ENCODE results near the gene SLC17A8.

Gene SLC17A8

DNA sequence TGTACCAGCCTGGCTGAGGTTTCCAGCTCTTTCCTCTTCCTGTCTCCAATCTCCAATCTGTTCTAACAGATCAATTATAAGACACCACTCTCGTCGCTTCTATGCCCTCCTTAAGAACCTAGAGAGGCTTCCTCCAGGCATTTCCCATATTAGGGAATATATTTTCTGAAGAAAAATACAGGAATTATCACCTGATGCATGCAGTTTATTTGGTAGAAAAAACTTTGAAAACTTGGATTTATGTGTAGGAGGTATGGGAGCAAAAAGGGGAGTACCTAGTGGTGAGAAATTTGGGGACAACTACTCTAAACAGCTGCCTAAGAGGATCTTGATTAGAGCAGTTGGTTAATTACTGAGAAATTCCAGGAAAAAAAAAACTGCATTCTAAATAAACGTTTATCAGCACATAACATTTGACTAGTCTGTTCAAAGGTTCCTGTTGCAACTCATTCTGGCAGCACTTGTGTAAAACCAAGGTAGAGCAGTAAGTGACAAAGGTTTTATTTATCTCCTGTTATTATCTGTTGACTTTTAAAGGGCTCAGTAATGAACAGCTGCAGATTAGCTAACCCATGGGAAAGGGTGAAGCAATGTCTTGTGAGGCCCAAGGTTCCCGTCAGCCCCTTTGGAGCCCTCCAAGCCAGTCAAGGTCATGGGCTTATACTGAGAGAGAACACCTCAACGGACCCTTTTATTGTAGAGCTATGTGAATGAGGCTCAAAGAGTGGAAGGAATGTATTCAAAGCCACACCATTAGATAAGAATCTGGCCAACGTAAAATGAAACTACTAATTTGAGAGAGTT, 80.4 kb downstream of the SLC17A8 start:
- Histone ChIP-seq H2AFZ (ENCODE audit: low read depth, low read length) (no peak overlapping the region), H3K9ac (ENCODE audit: low read length) (no peak overlapping the region), H3K79me2 (ENCODE audit: low read length) (no peaks in the 10 kb centered on the region), H3K9me3 (ENCODE audit: insufficient read depth, low read length) (no peaks in the 10 kb centered on the region), H3K27me3 (ENCODE audit: low read depth, low read length) (no peaks in the 10 kb centered on the region; the same call in 1 of the 2 replicates), H3K4me2 (ENCODE audit: low read length) (no peak overlapping the region), H3K27ac (ENCODE audit: low read length) (no peak overlapping the region), H3K36me3 (replicated peaks; ENCODE audit: low read depth, low read length) (no peaks in the 10 kb centered on the region), H4K20me1 (ENCODE audit: insufficient read depth, low read length) (no peaks in the 10 kb centered on the region), H3K4me1 (ENCODE audit: low read length) (no peaks in the 10 kb centered on the region), H3K4me3 (ENCODE audit: low read length) (no peak overlapping the region)
- no peak for TF ChIP-seq EZH2phosphoT487 (IDR thresholded peaks at IDR 0.05; ENCODE audit: low read depth)
- TF ChIP-seq, protein P1, sequence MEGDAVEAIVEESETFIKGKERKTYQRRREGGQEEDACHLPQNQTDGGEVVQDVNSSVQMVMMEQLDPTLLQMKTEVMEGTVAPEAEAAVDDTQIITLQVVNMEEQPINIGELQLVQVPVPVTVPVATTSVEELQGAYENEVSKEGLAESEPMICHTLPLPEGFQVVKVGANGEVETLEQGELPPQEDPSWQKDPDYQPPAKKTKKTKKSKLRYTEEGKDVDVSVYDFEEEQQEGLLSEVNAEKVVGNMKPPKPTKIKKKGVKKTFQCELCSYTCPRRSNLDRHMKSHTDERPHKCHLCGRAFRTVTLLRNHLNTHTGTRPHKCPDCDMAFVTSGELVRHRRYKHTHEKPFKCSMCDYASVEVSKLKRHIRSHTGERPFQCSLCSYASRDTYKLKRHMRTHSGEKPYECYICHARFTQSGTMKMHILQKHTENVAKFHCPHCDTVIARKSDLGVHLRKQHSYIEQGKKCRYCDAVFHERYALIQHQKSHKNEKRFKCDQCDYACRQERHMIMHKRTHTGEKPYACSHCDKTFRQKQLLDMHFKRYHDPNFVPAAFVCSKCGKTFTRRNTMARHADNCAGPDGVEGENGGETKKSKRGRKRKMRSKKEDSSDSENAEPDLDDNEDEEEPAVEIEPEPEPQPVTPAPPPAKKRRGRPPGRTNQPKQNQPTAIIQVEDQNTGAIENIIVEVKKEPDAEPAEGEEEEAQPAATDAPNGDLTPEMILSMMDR (IDR thresholded peaks at IDR 0.05; ENCODE audit: low read depth, low read length) = no peak

DNA sequence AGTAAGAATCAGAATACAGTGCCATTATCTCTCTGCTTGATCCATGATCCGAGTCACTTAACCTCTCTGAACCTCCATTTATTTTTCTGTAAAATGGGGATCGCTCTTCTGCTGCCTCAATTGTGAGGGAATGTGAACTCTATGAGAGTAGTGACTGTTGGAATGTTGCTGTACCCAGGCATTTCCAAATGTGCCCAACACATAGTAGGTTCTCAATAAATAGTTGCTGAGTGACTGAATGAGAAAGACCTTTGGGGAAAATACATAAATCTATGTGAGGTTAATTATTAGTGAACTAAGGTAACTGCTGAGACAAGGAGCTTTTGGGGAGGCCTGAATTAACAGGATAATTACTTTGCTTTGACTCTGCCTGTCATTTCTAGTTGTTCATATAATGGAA, 82.9 kb downstream of the SLC17A8 start:
- Histone ChIP-seq H3K27ac (ENCODE audit: low read length) (no peak overlapping the region), H3K4me1 (ENCODE audit: low read length) (no peaks in the 10 kb centered on the region), H3K36me3 (replicated peaks; ENCODE audit: low read depth, low read length) (no peaks in the 10 kb centered on the region), H4K20me1 (ENCODE audit: insufficient read depth, low read length) (no peaks in the 10 kb centered on the region), H3K4me2 (ENCODE audit: low read length) (no peak overlapping the region), H3K9ac (ENCODE audit: low read length) (no peak overlapping the region), H3K27me3 (ENCODE audit: low read depth, low read length) (no peaks in the 10 kb centered on the region; the same call in 1 of the 2 replicates), H2AFZ (ENCODE audit: low read depth, low read length) (no peak overlapping the region), H3K79me2 (ENCODE audit: low read length) (no peaks in the 10 kb centered on the region), H3K4me3 (ENCODE audit: low read length) (no peak overlapping the region), H3K9me3 (ENCODE audit: insufficient read depth, low read length) (no peaks in the 10 kb centered on the region)
- TF ChIP-seq, protein P1 (IDR thresholded peaks at IDR 0.05; ENCODE audit: low read depth, low read length) = no peak
- TF ChIP-seq EZH2phosphoT487 (IDR thresholded peaks at IDR 0.05; ENCODE audit: low read depth) = no peak

DNA sequence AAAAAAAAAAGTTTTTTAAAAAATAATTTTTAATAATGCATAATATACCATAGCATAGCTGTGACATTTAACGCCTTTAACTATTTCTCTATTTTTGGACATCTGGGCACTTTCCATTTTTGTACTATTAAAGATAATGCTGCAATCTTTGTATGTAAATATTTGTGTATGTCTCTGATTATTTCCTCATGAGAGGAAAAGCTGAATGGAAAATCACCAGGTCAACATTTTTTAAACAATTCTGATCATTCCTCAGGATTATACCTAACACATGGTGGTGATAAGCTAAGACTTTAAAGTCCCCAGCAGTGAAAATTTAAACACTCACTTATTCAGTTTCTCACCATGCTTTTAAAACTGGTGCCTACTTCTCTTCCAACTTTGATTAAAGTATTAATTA, 85.5 kb downstream of the SLC17A8 start:
- H2AFZ ChIP-seq (ENCODE audit: low read depth, low read length) = no peak overlapping the region

DNA sequence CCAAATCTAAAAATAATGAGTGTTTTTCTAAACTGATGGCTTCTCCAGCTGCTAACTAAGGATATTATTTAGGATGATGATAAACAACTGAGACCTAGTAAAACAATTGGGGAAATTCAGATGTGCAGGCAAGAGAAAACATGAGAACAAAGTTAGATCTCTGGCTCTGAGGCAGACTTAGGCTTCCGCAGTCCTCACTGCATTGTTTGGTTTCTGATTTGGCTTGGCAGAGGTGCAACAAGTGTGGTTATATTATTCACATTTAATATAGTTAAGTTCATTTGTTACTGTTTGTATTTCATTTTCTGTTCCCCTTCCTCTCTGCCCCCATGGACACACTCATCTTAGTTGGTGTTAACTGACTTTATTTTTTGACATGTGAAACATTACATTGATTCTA, 86.6 kb downstream of the SLC17A8 start:
- H3K9me3 ChIP-seq (ENCODE audit: insufficient read depth, low read length) = no peaks in the 10 kb centered on the region
- no peak overlapping the region for H3K4me2 ChIP-seq (ENCODE audit: low read length)
- peaks cover 8% of the 10 kb centered on the region; the same call in 1 of the 2 replicates for H3K27me3 ChIP-seq (ENCODE audit: low read depth, low read length)
- H3K79me2 ChIP-seq (ENCODE audit: low read length) = no peaks in the 10 kb centered on the region
- no peak for TF ChIP-seq EZH2phosphoT487 (IDR thresholded peaks at IDR 0.05; ENCODE audit: low read depth)
- TF ChIP-seq, protein P1 (IDR thresholded peaks at IDR 0.05; ENCODE audit: low read depth, low read length) = no peak
- H3K9ac ChIP-seq (ENCODE audit: low read length) = no peak overlapping the region
- H3K4me1 ChIP-seq (ENCODE audit: low read length) = no peaks in the 10 kb centered on the region
- no peak overlapping the region for H3K27ac ChIP-seq (ENCODE audit: low read length)
- H4K20me1 ChIP-seq (ENCODE audit: insufficient read depth, low read length) = no peaks in the 10 kb centered on the region
- H3K36me3 ChIP-seq (replicated peaks; ENCODE audit: low read depth, low read length) = no peaks in the 10 kb centered on the region
- no peak overlapping the region for H3K4me3 ChIP-seq (ENCODE audit: low read length)
- no peak overlapping the region for H2AFZ ChIP-seq (ENCODE audit: low read depth, low read length)

More for the DNA sequence above, 85.5 kb downstream of the SLC17A8 start:
- no peaks in the 10 kb centered on the region for H3K36me3 ChIP-seq (replicated peaks; ENCODE audit: low read depth, low read length)
- H4K20me1 ChIP-seq (ENCODE audit: insufficient read depth, low read length) = no peaks in the 10 kb centered on the region
- no peaks in the 10 kb centered on the region for H3K79me2 ChIP-seq (ENCODE audit: low read length)
- TF ChIP-seq, protein P1 (IDR thresholded peaks at IDR 0.05; ENCODE audit: low read depth, low read length) = no peak
- no peak for TF ChIP-seq EZH2phosphoT487 (IDR thresholded peaks at IDR 0.05; ENCODE audit: low read depth)
- H3K4me1 ChIP-seq (ENCODE audit: low read length) = no peaks in the 10 kb centered on the region
- H3K27ac ChIP-seq (ENCODE audit: low read length) = no peak overlapping the region
- no peak overlapping the region for H3K4me2 ChIP-seq (ENCODE audit: low read length)
- H3K27me3 ChIP-seq (ENCODE audit: low read depth, low read length) = peaks cover 2% of the 10 kb centered on the region; the same call in 1 of the 2 replicates
- H3K9ac ChIP-seq (ENCODE audit: low read length) = no peak overlapping the region
- H3K4me3 ChIP-seq (ENCODE audit: low read length) = no peak overlapping the region
- no peaks in the 10 kb centered on the region for H3K9me3 ChIP-seq (ENCODE audit: insufficient read depth, low read length)

Measured in OCI-LY3 (cell line).